Endometrial microvascular endothelial cells (primary cell): ENCODE measurements around the gene NELFB. TPM values are rescaled to one million over a fixed set of nuclear protein-coding genes. Genes with fewer than 3 reads are reported as not detected.

Experiments used
- in situ Hi-C: cut with HindIII; loops from 2 replicates; pipeline ENCODE4 v1.10.0; 2017; ENCODE audit warnings: low sequenced_read_pairs, low pct_unique_long_range_greater_than_20kb; ENCODE audit errors: inconsistent ontology term
- total RNA-seq: library from RNA; depleted of rRNA; stranded (reverse); fragments of >200 nt; gene quantifications from one replicate; pipeline ENCODE4 v1.2.3, GENCODE V29; 2015; ENCODE audit errors: inconsistent ontology term

NELFB gene
- total RNA-seq, 1 donor from 2014 or later = 72.0 TPM

- in situ Hi-C loops = no loop called here
These were observed 32.7 kb upstream of the NELFB start, which contains the start of gene RNF208 for GRCh38 chr9:137222190-137223077. Gene RNF208 (minus strand): TSS chr9:137222240. CDS start chr9:137221212, 1,028 bp downstream.

GRCh38 chr9:137223078-137223970, 31.8 kb upstream of the NELFB start:
- in situ Hi-C loops = no loop called here

- in situ Hi-C loops = no loop called here
These were observed 30.1 kb upstream of the NELFB start, which contains the start of gene CYSRT1 for GRCh38 chr9:137224830-137225694. Gene CYSRT1 (plus strand): TSS chr9:137225174. CDS start chr9:137225622, 448 bp downstream.

- in situ Hi-C loops = no loop called here
These were observed 29.3 kb upstream of the NELFB start for GRCh38 chr9:137225699-137226331.

GRCh38 chr9:137226338-137227053, 28.6 kb upstream of the NELFB start:
- in situ Hi-C loops = no loop called here

- in situ Hi-C loops = no loop called here
These were observed 27.9 kb upstream of the NELFB start, which contains the start of gene RNF224 for GRCh38 chr9:137227054-137227852. Gene RNF224 (plus strand): TSS chr9:137227502. CDS start chr9:137228336, 834 bp downstream.

GRCh38 chr9:137227853-137228505, 27.1 kb upstream of the NELFB start:
- in situ Hi-C loops = no loop called here

- in situ Hi-C loops = no loop called here
These were observed 26.6 kb upstream of the NELFB start for GRCh38 chr9:137228506-137228967.

GRCh38 chr9:137228968-137229896, 25.9 kb upstream of the NELFB start:
- in situ Hi-C loops = no loop called here

GRCh38 chr9:137229903-137230704, 25.0 kb upstream of the NELFB start:
- in situ Hi-C loops = no loop called here

- in situ Hi-C loops = no loop called here
These were observed 24.3 kb upstream of the NELFB start, which contains the start of gene SLC34A3 for GRCh38 chr9:137230705-137231371. Gene SLC34A3 (plus strand): TSS chr9:137230901. CDS start chr9:137231703, 802 bp downstream.

- in situ Hi-C loops = no loop called here
These were observed 23.6 kb upstream of the NELFB start for GRCh38 chr9:137231372-137232039.

- in situ Hi-C loops = no loop called here
These were observed 23.0 kb upstream of the NELFB start for GRCh38 chr9:137232101-137232500.
